GM21529 (cell line): ENCODE data around the gene APCDD1.
"Not testable (repeated sequence)": the region's sequence is repeated elsewhere in the genome, so short reads cannot be mapped to it uniquely, and the experiment has no call there.

Experiments
- ATAC-seq: cut with Tn5 transposase; IDR thresholded peaks from one replicate; pipeline ENCODE4 v1.9.1; 2021; ENCODE audit not compliant: unreplicated experiment

Gene APCDD1

GRCh38 chr18:10461989-10462388 is 7.6 kb downstream of the APCDD1 start:
- ATAC-seq, result no peak

DNA sequence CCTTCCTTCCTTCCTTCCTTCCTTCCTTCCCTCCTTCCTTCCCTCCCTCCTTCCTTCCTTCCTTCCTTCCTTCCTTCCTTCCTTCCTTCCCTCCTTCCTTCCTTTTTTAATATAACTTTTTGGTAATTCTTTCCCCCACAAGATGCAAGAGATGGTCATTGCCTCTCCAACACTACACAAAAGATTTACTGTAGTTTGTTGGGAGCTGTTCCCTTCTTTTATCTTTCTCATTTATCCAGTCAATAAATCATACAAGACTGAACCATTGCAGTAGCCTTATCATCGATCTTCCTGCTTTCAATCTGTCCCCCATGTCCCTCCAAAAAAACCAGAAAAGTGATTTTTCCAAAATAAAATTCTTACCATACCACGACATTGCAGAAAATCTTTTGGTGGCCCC is 8.2 kb downstream of the APCDD1 start:
- ATAC-seq, result no peak

GRCh38 chr18:10463096-10463495 is 8.7 kb downstream of the APCDD1 start:
- no peak for ATAC-seq

DNA sequence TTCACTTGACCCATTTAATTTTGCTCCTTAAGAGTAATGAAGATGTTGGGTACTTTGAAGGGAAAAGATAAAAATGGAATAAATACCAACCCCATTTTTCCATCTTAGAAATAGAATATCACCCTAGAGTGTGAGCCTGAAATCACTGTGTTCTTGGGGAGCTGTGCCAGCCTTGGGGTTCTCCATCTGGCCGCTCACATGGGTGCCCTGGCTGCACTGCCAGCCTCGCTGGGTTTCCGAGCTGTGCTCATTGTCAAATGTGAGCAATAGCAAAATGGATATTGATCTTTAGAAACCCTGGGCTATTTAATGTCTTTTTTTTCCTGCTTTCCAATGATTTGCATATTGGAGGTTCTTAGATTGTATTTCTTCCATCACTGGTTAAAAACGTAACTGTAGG is 9.3 kb downstream of the APCDD1 start:
- ATAC-seq, result no peak

DNA sequence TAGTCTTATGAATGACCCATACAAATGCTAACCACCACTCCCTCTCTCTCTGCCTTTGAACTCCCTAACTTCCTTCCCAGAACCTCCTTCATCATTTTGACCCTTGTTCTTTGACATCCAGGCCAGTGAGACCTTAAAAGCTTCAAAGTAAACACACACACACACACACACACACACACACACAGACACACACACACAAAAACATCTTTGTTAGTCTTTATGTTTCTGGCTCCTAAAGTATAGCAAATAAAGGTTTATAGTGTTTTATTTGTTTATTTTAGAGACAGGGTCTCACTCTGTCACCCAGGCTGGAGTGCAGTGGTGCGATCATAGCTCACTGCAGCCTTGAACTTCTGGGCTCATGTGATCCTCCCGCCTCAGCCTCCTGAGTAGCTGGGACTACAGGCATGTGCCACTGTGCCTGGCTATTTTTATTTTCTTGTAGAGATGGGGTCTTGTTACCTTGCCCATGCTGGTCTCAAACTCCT is 9.8 kb downstream of the APCDD1 start:
- not testable (repeated sequence) for ATAC-seq

GRCh38 chr18:10465174-10465939 is 10.9 kb downstream of the APCDD1 start:
- ATAC-seq, result no peak

DNA sequence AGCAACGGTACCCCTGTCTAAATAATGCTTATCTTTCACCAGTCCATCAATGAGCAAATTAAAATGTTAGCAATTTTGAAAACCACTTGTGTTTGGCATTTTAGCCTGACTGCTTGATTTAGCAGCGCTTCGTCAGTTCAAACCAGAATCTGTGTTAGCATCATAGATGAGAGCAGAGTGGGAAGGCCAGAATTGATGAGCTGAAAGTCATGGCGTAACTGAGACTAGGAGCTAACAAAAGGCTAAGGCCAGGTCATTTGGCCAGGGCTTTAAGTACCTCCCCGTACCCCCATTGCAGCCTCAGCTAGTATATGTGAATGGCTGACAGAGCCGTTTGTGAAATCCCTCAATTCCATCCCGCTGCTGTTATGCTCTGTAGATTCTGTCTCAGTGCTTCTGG is 16.0 kb downstream of the APCDD1 start:
- no peak for ATAC-seq

GRCh38 chr18:10471574-10471973 is 17.1 kb downstream of the APCDD1 start:
- no peak for ATAC-seq

DNA sequence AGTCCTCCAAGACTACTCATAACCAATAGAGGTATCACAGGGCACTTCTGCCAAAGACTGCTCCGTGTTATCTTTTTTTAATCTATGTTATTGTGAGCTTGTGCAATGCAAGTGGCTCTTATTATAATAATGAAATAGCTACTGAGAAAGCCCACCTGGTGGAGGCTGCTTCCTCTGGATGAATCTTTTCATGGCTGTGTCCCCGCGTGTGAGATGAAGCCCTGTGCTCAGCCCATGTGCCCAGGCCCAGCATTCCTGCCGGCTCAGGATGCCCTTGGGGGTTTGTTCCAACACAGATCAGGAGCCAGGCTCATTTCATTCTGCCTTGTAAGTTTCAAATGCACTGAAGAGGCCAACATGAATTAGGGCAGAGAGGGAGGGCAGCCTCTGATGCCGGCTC is 18.7 kb downstream of the APCDD1 start:
- ATAC-seq, result no peak

GRCh38 chr18:10474309-10474708 is 19.9 kb downstream of the APCDD1 start:
- no peak for ATAC-seq

DNA sequence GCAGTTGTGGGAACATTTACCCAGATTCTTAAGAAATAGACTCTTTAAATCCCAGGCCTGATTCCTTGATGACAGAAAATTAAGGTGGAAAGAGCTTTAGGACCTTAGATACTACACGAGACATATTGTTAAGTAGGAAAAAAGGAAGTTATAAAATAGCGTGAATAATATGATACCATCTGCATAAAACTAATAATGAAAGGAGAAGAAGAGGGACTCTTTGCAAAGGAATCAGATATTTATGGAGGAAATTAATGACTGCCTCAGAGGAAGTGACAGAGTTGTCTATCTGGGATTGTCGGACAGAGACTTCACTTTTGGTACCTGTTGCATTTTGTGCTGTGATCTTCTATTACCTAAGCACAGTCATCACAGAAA is 20.8 kb downstream of the APCDD1 start:
- ATAC-seq, result no peak

- no peak for ATAC-seq
These were observed 21.3 kb downstream of the APCDD1 start for GRCh38 chr18:10475654-10476291.

DNA sequence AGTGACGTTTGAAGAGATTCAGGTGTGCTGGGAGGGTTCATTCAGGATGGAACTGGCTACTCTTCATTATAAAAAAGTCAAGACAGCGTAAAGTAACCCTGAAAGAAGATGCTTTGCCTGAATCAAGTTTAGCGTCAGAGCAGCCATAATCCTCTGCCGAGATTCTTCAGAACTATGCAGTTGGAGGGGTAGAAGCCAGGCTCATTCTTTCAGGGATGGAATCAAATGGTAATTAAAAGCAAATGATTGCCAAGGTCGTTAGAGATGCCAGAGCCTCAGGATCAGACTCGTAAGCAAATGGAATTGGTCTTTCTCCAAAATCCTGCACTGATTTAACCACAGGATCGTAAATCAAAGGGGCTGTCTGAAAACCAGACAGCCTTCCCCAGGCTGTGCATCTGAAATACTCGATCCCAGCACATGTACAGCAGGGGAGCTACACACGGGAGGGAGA is 21.9 kb downstream of the APCDD1 start:
- ATAC-seq, result no peak

- ATAC-seq, result no peak
These were observed 22.9 kb downstream of the APCDD1 start for GRCh38 chr18:10477121-10477862.

DNA sequence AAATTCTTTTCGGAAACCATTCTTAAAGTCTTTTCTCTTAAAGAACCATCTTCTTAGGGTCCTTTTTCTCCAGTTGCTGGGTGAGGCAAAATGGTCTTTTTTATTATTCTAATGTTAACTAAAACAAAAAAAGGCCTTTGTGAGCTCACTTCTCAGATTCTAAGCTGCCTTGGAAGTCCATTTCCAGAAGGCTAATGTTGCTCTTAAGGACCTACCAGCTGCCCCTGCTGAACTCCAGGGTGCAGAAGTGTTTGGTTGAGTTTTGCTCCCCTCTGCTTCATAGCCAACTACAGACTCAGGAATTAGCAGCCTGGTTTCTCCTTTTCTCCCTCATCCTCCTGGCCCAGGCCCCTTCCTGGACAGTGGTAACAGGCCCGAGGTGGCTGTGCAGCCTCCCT is 23.4 kb downstream of the APCDD1 start:
- no peak for ATAC-seq

- ATAC-seq, result no peak
These were observed 27.4 kb downstream of the APCDD1 start for GRCh38 chr18:10481831-10482230.

- ATAC-seq, result no peak
These were observed 28.0 kb downstream of the APCDD1 start for GRCh38 chr18:10482363-10482984.

GRCh38 chr18:10482985-10483949 is 28.8 kb downstream of the APCDD1 start:
- ATAC-seq, result peak; percentile 74

DNA sequence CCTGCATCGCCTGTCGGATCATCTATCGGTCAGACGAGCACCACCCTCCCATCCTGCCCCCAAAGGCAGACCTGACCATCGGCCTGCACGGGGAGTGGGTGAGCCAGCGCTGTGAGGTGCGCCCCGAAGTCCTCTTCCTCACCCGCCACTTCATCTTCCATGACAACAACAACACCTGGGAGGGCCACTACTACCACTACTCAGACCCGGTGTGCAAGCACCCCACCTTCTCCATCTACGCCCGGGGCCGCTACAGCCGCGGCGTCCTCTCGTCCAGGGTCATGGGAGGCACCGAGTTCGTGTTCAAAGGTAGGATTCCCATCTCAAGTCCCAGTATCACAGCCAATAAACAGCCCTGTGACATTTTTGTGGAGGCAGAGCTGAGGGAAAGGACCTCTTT is 31.0 kb downstream of the APCDD1 start:
- no peak for ATAC-seq

- no peak for ATAC-seq
These were observed 31.9 kb downstream of the APCDD1 start for GRCh38 chr18:10486362-10486761.
